CD4-positive, CD25-positive, alpha-beta regulatory T cell (primary cell): ENCODE data around the gene TRUB2. TPM values are rescaled to one million over a fixed set of nuclear protein-coding genes. Genes with fewer than 3 reads are reported as not detected.
A peak's percentile ranks its signal among the peaks of the same experiment; 100 is the strongest.

ENCODE experiments used
- ATAC-seq, 2 donors: fragments of 150-1000 bp; cut with Tn5 transposase; one replicate each; pipeline ENCODE4 v1.10.0; 2021; ENCODE audit warnings: low read depth in 2 of 2, moderate number of reproducible peaks in 2 of 2, moderate library complexity in 1 of 2
- DNase-seq, 3 donors: peaks; one replicate each; pipeline versions ENCODE4 v3.0.0 to v3.0.0-alpha.2; 2012 to 2022; ENCODE audit warnings: mixed read lengths in 1 of 3
- H3K27ac ChIP-seq: one replicate; pipeline ENCODE4 v1.7.0; 2013; ENCODE audit warnings: mild to moderate bottlenecking, low read length; ENCODE audit not compliant: insufficient read depth, poor library complexity, severe bottlenecking
- H3K27me3 ChIP-seq: one replicate; pipeline ENCODE4 v1.7.0; 2013; ENCODE audit warnings: low read length; ENCODE audit not compliant: control insufficient read depth, insufficient read depth
- H3K36me3 ChIP-seq: one replicate; pipeline ENCODE4 v1.7.0; 2013; ENCODE audit warnings: mild to moderate bottlenecking, low read length, moderate library complexity; ENCODE audit not compliant: control insufficient read depth, insufficient read depth
- H3K4me1 ChIP-seq: 2 replicates; pipeline ENCODE4 v1.7.0; 2013; ENCODE audit warnings: mild to moderate bottlenecking, low read length; ENCODE audit not compliant: insufficient read depth, control insufficient read depth, poor library complexity, severe bottlenecking
- H3K4me3 ChIP-seq: one replicate; pipeline ENCODE4 v1.7.0; 2013; ENCODE audit warnings: low read depth, mild to moderate bottlenecking, low read length, moderate library complexity
- H3K9me3 ChIP-seq, 2 experiments: 1 replicate in 1 of 2; 2 replicates in 1 of 2; pipeline ENCODE4 v1.7.0; 2013; ENCODE audit warnings: low read length in 2 of 2, mild to moderate bottlenecking in 1 of 2, moderate library complexity in 1 of 2; ENCODE audit not compliant: control insufficient read depth in 2 of 2
- H3K27ac Mint-ChIP-seq, 3 donors: one replicate each; pipeline ENCODE4 v1.8.0; 2020 to 2022; ENCODE audit warnings: mild to moderate bottlenecking in 3 of 3, mixed read lengths in 3 of 3, moderate library complexity in 2 of 3
- H3K27me3 Mint-ChIP-seq: one replicate; pipeline ENCODE4 v1.8.0; 2022; ENCODE audit warnings: mild to moderate bottlenecking, mixed read lengths
- H3K36me3 Mint-ChIP-seq: one replicate; pipeline ENCODE4 v1.8.0; 2020; ENCODE audit warnings: mixed read lengths
- H3K4me1 Mint-ChIP-seq, 4 donors: one replicate each; pipeline ENCODE4 v1.8.0; 2020 to 2022; ENCODE audit warnings: mixed read lengths in 4 of 4, mild to moderate bottlenecking in 1 of 4
- H3K4me3 Mint-ChIP-seq, 4 donors: one replicate each; pipeline ENCODE4 v1.8.0; 2020 to 2022; ENCODE audit warnings: mild to moderate bottlenecking in 4 of 4, mixed read lengths in 4 of 4, moderate library complexity in 3 of 4
- H3K9me3 Mint-ChIP-seq, 7 donors: one replicate each; pipeline ENCODE4 v1.8.0; 2020 to 2022; ENCODE audit warnings: mixed read lengths in 7 of 7, mild to moderate bottlenecking in 3 of 7, moderate library complexity in 2 of 7
- polyA plus RNA-seq, 4 donors: library from polyadenylated mRNA; unstranded; fragments of 300-500 nt; fragmentation: Illumina TruSeq; gene quantifications; one replicate each; pipeline ENCODE4 v1.2.3, GENCODE V29; 2021
- total RNA-seq: library from RNA; stranded (reverse); gene quantifications from one replicate; pipeline ENCODE4 v1.2.3, GENCODE V29; 2022

Gene TRUB2
- total and polyA plus RNA-seq, 5 donors from 2014 or later, result 8.2 to 26.8 (median 23.5) TPM

- ATAC-seq, result no peak
- H3K4me3 Mint-ChIP-seq, result no peak overlapping the region
- Histone ChIP-seq H3K27me3 (no peaks in the 10 kb centered on the region), H3K4me3 (no peak overlapping the region), H3K27ac (no peak overlapping the region), H3K36me3 (peaks cover 49% of the 10 kb centered on the region), H3K9me3 (no peaks in the 10 kb centered on the region), H3K4me1 (no peaks in the 10 kb centered on the region)
- no peak for DNase-seq
- no peak overlapping the region for H3K27ac Mint-ChIP-seq
- H3K36me3 Mint-ChIP-seq, result peaks cover 16% of the 10 kb centered on the region
- no peaks in the 10 kb centered on the region for H3K27me3 Mint-ChIP-seq
- H3K4me1 Mint-ChIP-seq, result peaks cover 0 to 5% (median 0%) of the 10 kb centered on the region in 4 donors
- no peaks in the 10 kb centered on the region for H3K9me3 Mint-ChIP-seq
Measured at GRCh38 chr9:128314697-128315096, 7.5 kb downstream of the TRUB2 start.

GRCh38 chr9:128310461-128310860 lies 11.8 kb downstream of the TRUB2 start:
- H3K27ac ChIP-seq, result no peak overlapping the region
- H3K9me3 ChIP-seq, result no peaks in the 10 kb centered on the region
- no peak for ATAC-seq
- Mint-ChIP-seq H3K27me3 (no peaks in the 10 kb centered on the region), H3K9me3 (peaks cover 0 to 2% (median 0%) of the 10 kb centered on the region in 7 donors), H3K27ac (no peak overlapping the region), H3K36me3 (peaks cover 18% of the 10 kb centered on the region), H3K4me3 (no peak overlapping the region), H3K4me1 (peaks cover 0 to 4% (median 0%) of the 10 kb centered on the region in 4 donors)
- peaks cover 38% of the 10 kb centered on the region for H3K36me3 ChIP-seq
- no peaks in the 10 kb centered on the region for H3K4me1 ChIP-seq
- H3K27me3 ChIP-seq, result no peaks in the 10 kb centered on the region
- no peak for DNase-seq
- H3K4me3 ChIP-seq, result no peak overlapping the region

GRCh38 chr9:128309551-128309950 lies 12.7 kb downstream of the TRUB2 start:
- peaks cover 14% of the 10 kb centered on the region for H3K36me3 Mint-ChIP-seq
- ATAC-seq, result no peak
- peaks cover 33% of the 10 kb centered on the region for H3K36me3 ChIP-seq
- no peak for DNase-seq
- H3K4me3 ChIP-seq, result no peak overlapping the region
- no peaks in the 10 kb centered on the region for H3K4me1 ChIP-seq
- H3K27me3 Mint-ChIP-seq, result no peaks in the 10 kb centered on the region
- H3K27ac ChIP-seq, result no peak overlapping the region
- no peaks in the 10 kb centered on the region for H3K27me3 ChIP-seq
- H3K27ac Mint-ChIP-seq, result no peak overlapping the region
- H3K9me3 ChIP-seq, result no peaks in the 10 kb centered on the region
- peaks cover 0 to 4% (median 0%) of the 10 kb centered on the region in 4 donors for H3K4me1 Mint-ChIP-seq
- peaks cover 0 to 2% (median 0%) of the 10 kb centered on the region in 7 donors for H3K9me3 Mint-ChIP-seq
- H3K4me3 Mint-ChIP-seq, result no peak overlapping the region

- Mint-ChIP-seq H3K36me3 (peaks cover 8% of the 10 kb centered on the region), H3K27me3 (no peaks in the 10 kb centered on the region), H3K9me3 (peaks cover 0 to 2% (median 0%) of the 10 kb centered on the region in 7 donors), H3K4me3 (no peak overlapping the region), H3K4me1 (peaks cover 0 to 4% (median 0%) of the 10 kb centered on the region in 4 donors), H3K27ac (peak overlapping the region in 2 of 3 donors; percentile 40 to 73)
- Histone ChIP-seq H3K4me3 (no peak overlapping the region), H3K36me3 (peaks cover 13% of the 10 kb centered on the region), H3K27me3 (no peaks in the 10 kb centered on the region), H3K4me1 (no peaks in the 10 kb centered on the region), H3K27ac (no peak overlapping the region), H3K9me3 (no peaks in the 10 kb centered on the region)
- DNase-seq (no peak), ATAC-seq (no peak)
Measured at GRCh38 chr9:128304971-128305288, 17.3 kb downstream of the TRUB2 start.

- Mint-ChIP-seq H3K4me1 (peaks cover 0 to 4% (median 0%) of the 10 kb centered on the region in 4 donors), H3K27ac (peak overlapping the region; percentile 17 to 40 (median 38)), H3K4me3 (no peak overlapping the region)
Measured at GRCh38 chr9:128304136-128304970, 17.9 kb downstream of the TRUB2 start.

GRCh38 chr9:128298535-128299482 lies 23.4 kb downstream of the TRUB2 start:
- ATAC-seq, result no peak
- Histone ChIP-seq H3K9me3 (no peaks in the 10 kb centered on the region), H3K4me3 (no peak overlapping the region), H3K27me3 (no peaks in the 10 kb centered on the region), H3K36me3 (no peaks in the 10 kb centered on the region), H3K27ac (no peak overlapping the region), H3K4me1 (no peaks in the 10 kb centered on the region)
- Mint-ChIP-seq H3K4me3 (no peak overlapping the region), H3K9me3 (no peaks in the 10 kb centered on the region), H3K4me1 (peaks cover 0 to 4% (median 1%) of the 10 kb centered on the region in 4 donors), H3K27ac (no peak overlapping the region), H3K27me3 (no peaks in the 10 kb centered on the region), H3K36me3 (peaks cover 4% of the 10 kb centered on the region)
- DNase-seq, result no peak

More at GRCh38 chr9:128304136-128304970, 17.9 kb downstream of the TRUB2 start:
- peaks cover 0 to 2% (median 0%) of the 10 kb centered on the region in 7 donors for H3K9me3 Mint-ChIP-seq
- peaks cover 7% of the 10 kb centered on the region for H3K36me3 ChIP-seq
- H3K4me3 ChIP-seq, result no peak overlapping the region
- no peak for ATAC-seq
- no peak for DNase-seq
- H3K9me3 ChIP-seq, result no peaks in the 10 kb centered on the region
- H3K4me1 ChIP-seq, result no peaks in the 10 kb centered on the region
- no peaks in the 10 kb centered on the region for H3K27me3 Mint-ChIP-seq
- peaks cover 7% of the 10 kb centered on the region for H3K36me3 Mint-ChIP-seq
- H3K27ac ChIP-seq, result no peak overlapping the region
- no peaks in the 10 kb centered on the region for H3K27me3 ChIP-seq

- Mint-ChIP-seq H3K27me3 (no peaks in the 10 kb centered on the region), H3K4me3 (no peak overlapping the region), H3K9me3 (no peaks in the 10 kb centered on the region), H3K36me3 (peaks cover 4% of the 10 kb centered on the region), H3K27ac (peak overlapping the region in 1 of 3 donors; percentile 23), H3K4me1 (peaks cover 0 to 4% (median 1%) of the 10 kb centered on the region in 4 donors)
- DNase-seq, result no peak
- no peak for ATAC-seq
- Histone ChIP-seq H3K27ac (no peak overlapping the region), H3K4me3 (no peak overlapping the region), H3K9me3 (no peaks in the 10 kb centered on the region), H3K4me1 (no peaks in the 10 kb centered on the region), H3K36me3 (no peaks in the 10 kb centered on the region), H3K27me3 (no peaks in the 10 kb centered on the region)
Measured at GRCh38 chr9:128297221-128297773, 24.9 kb downstream of the TRUB2 start.
